Mesothelial cell of epicardium (in vitro differentiated cells): Measurements from ENCODE around the gene NDUFS5. TPM values are rescaled to one million over a fixed set of nuclear protein-coding genes. Genes with fewer than 3 reads are reported as not detected.
"Not testable (repeated sequence)": the region's sequence is repeated elsewhere in the genome, so short reads cannot be mapped to it uniquely, and the experiment has no call there.

Experiments
- DNase-seq, 2 experiments: peaks; one replicate each; pipeline ENCODE4 v3.0.0; 2021; ENCODE audit warnings: low spot score in 2 of 2; ENCODE audit not compliant: unreplicated experiment in 2 of 2
- H3K27ac Mint-ChIP-seq: 2 replicates; pipeline ENCODE4 v1.8.0; 2021; ENCODE audit warnings: mixed read lengths
- H3K27me3 Mint-ChIP-seq: 2 replicates; pipeline ENCODE4 v1.8.0; 2021; ENCODE audit warnings: low read depth, mixed read lengths
- H3K36me3 Mint-ChIP-seq: 2 replicates; pipeline ENCODE4 v1.8.0; 2021; ENCODE audit warnings: mixed read lengths
- H3K4me1 Mint-ChIP-seq: 2 replicates; pipeline ENCODE4 v1.8.0; 2021; ENCODE audit warnings: mixed read lengths
- H3K4me3 Mint-ChIP-seq: 2 replicates; pipeline ENCODE4 v1.8.0; 2021; ENCODE audit warnings: mild to moderate bottlenecking, moderate library complexity, mixed read lengths
- H3K9me3 Mint-ChIP-seq: 2 replicates; pipeline ENCODE4 v1.8.0; 2021; ENCODE audit warnings: mixed read lengths
- total RNA-seq: library from RNA; stranded (reverse); gene quantifications from 3 replicates; pipeline ENCODE4 v1.2.1, GENCODE V29; 2021
- TF ChIP-seq, protein P1 (sequence below): fragments of 200-600 bp; sonication (generic); IDR thresholded peaks from one replicate; pipeline ENCODE4 v1.5.0; 2021; ENCODE audit warnings: antibody characterized with exemption; ENCODE audit not compliant: unreplicated experiment

Gene NDUFS5
- total RNA-seq, 1 donor from 2014 or later: 186 TPM

DNA sequence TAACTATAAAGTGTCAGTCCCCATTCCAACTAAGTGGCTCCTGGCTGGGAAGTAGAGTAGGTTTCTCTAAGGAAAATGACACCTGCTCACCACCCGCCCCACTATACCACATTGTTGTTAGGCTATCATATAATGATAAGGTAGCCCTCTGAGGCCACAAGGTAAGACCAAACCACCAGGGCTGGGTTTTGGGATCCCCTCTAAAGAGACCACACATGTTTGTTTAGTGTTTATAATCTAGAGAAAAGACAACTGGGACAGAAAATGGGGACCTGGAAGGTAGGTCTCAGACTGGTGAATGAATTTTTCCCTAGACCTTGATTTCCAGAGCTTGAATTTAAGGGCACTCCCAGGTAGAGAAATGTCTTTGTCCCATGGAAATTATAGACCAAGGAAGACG is 19.9 kb upstream of the NDUFS5 start:
- Mint-ChIP-seq H3K27me3 (no peaks in the 10 kb centered on the region), H3K36me3 (peaks cover 47% of the 10 kb centered on the region), H3K27ac (no peak overlapping the region), H3K9me3 (no peaks in the 10 kb centered on the region), H3K4me3 (no peak overlapping the region), H3K4me1 (no peaks in the 10 kb centered on the region)
- TF ChIP-seq, protein P1, sequence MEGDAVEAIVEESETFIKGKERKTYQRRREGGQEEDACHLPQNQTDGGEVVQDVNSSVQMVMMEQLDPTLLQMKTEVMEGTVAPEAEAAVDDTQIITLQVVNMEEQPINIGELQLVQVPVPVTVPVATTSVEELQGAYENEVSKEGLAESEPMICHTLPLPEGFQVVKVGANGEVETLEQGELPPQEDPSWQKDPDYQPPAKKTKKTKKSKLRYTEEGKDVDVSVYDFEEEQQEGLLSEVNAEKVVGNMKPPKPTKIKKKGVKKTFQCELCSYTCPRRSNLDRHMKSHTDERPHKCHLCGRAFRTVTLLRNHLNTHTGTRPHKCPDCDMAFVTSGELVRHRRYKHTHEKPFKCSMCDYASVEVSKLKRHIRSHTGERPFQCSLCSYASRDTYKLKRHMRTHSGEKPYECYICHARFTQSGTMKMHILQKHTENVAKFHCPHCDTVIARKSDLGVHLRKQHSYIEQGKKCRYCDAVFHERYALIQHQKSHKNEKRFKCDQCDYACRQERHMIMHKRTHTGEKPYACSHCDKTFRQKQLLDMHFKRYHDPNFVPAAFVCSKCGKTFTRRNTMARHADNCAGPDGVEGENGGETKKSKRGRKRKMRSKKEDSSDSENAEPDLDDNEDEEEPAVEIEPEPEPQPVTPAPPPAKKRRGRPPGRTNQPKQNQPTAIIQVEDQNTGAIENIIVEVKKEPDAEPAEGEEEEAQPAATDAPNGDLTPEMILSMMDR: no peak
- no peak for DNase-seq

DNA sequence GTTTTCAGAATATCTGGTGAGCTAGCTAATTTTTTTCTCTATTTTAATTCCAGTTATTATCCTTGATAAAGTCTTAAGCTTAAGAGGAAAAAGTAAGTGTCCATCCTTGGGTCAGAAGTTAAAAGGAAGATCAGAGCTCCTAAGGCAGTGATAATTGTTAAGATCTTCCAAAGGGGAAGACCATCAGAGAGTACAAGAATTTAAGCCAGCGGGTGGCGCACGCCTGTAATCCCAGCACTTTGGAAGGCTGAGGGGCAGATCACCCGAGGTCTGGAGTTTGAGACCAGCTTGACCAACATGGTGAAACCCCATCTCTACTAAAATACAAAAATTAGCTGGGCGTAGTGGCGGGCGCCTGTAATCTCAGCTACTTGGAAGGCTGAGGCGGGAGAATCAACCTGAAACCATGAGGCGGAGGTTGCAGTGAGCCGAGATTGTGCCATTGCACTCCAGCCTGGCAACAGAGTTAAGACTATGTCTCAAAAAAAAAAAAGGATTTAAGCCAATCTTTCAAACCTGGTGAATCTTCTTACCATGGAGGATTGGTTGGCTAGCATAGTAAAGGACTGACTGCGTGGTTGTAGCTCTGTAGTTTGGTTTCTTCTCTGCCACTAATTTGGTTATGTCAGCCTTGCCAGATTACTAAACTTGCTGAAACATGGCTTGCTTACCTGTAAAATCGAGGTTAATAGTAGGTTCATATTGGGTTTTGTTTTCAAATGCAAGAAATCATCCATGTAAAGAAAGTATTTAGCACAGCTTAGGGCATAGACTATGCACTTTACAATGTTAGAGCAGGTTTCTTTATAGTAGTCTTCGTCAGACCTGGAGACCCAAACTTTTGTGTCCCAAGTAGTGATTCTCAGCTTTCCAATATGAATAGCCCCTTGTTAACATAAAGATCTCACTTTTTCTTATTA is 19.2 kb upstream of the NDUFS5 start:
- H3K27me3 Mint-ChIP-seq: no peaks in the 10 kb centered on the region
- no peak overlapping the region for H3K4me3 Mint-ChIP-seq
- H3K27ac Mint-ChIP-seq: no peak overlapping the region
- DNase-seq: no peak
- TF ChIP-seq, protein P1: no peak
- no peaks in the 10 kb centered on the region for H3K4me1 Mint-ChIP-seq
- peaks cover 48% of the 10 kb centered on the region for H3K36me3 Mint-ChIP-seq
- H3K9me3 Mint-ChIP-seq: peaks cover 1% of the 10 kb centered on the region

DNA sequence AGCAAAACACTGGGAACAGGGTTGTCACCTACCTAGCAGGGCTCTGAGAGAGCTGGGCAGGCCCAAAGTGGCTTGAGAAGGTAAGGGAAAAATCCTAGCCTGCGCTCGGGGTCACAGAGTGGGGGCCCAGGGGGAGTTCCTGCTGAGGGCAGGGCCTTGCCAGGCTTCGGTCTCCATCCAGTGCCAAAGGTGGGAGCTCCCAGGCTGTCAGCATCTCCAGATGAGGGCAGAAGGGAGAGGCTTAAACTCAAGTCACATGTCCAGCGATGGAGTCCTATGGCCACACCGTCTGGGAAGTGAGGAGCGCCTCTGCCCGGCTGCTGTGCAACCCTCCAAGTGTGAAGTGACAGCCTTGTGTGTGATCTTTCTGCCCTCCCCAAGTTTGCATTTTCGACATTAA is 11.2 kb upstream of the NDUFS5 start:
- not testable (repeated sequence) for H3K4me3 Mint-ChIP-seq, H3K27ac Mint-ChIP-seq, DNase-seq, H3K27me3 Mint-ChIP-seq, H3K4me1 Mint-ChIP-seq, H3K9me3 Mint-ChIP-seq
- peaks cover 21% of the 10 kb centered on the region for H3K36me3 Mint-ChIP-seq

DNA sequence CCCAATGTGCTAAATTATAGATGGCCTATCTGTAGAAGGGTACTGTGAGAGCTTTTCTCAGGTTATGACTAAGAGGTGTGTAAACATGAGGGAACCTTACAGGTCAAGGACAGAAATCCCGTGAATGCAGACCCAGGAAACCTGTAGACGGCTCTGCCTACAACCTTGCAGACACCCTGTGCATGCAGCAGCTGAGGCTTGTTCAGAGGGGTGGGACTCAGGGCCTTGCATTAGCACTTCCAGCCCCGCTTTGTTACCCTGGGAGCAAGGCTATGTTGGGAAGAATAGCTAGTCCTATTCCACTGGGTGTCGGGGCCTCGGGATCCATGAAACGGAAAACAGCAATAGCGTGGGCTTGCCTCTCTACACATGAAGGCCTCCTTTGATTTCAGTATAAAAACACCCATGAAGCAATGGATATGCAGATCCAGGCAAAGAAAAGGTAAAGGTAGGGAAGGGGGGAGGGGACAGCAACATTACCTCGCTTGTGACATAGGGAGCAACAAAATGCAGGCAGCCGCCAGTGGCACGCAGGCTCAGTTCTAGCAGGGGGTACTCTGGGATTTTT is 9.5 kb upstream of the NDUFS5 start:
- no peaks in the 10 kb centered on the region for H3K27me3 Mint-ChIP-seq
- peaks cover 19% of the 10 kb centered on the region for H3K36me3 Mint-ChIP-seq
- TF ChIP-seq, protein P1: no peak
- DNase-seq: no peak
- no peaks in the 10 kb centered on the region for H3K4me1 Mint-ChIP-seq
- peaks cover 4% of the 10 kb centered on the region for H3K9me3 Mint-ChIP-seq
- H3K4me3 Mint-ChIP-seq: no peak overlapping the region
- no peak overlapping the region for H3K27ac Mint-ChIP-seq

DNA sequence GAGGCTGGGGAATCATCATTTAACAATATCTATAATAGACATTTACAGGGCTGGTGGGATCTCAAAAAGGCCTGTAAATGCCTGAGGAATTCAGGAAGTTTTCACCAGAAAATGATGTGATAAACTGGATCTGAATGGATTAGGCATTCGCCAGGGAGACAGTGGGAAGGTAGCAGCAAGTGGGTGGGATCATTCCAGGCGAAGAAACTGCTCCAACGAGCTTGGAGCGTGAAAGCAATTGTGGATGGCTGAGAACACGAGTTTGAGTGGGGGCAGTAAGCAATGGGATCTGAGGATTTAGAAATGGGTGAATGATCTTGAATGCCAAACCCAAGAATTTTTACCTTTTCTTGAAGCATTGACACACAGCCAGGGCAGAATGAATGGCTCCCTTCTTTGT is 8.9 kb upstream of the NDUFS5 start:
- Mint-ChIP-seq H3K4me3 (no peak overlapping the region), H3K4me1 (no peaks in the 10 kb centered on the region), H3K27ac (no peak overlapping the region), H3K9me3 (no peaks in the 10 kb centered on the region), H3K36me3 (peaks cover 13% of the 10 kb centered on the region), H3K27me3 (no peaks in the 10 kb centered on the region)
- DNase-seq: no peak
- TF ChIP-seq, protein P1: no peak

DNA sequence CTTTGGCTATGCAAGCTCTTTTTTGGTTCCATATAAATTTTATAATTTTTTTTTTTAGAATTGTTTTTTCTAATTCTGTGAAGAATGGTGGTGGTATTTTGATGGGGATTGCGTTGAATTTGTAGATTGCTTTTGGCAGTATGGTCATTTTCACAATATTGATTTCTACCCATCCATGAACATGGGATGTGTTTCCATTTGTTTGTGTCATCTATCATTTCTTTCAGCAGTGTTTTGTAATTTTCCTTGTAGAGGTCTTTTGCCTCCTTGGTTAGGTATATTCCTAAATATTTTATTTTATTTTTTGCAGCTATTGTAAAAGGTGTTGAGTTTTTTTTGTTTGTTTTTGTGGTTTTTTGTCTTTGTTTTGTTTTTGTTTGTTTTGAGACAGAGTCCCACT is 5.7 kb upstream of the NDUFS5 start:
- not testable (repeated sequence) for H3K9me3 Mint-ChIP-seq, H3K27ac Mint-ChIP-seq, H3K4me1 Mint-ChIP-seq, DNase-seq, H3K27me3 Mint-ChIP-seq, H3K36me3 Mint-ChIP-seq, H3K4me3 Mint-ChIP-seq
